Measurements from ENCODE around the gene TP53TG3E. TPM values are rescaled to one million over a fixed set of nuclear protein-coding genes. Genes with fewer than 3 reads are reported as not detected.
"Not testable (repeated sequence)": the region's sequence is repeated elsewhere in the genome, so short reads cannot be mapped to it uniquely, and the experiment has no call there.

Gene TP53TG3E
- total RNA-seq, result not detected

GRCh38 chr16:33304006-33304405 is at the start of gene TP53TG3E:
TP53TG3E (plus strand) TSS chr16:33304306; CDS start chr16:33304374, 68 bp downstream.
- not testable (repeated sequence) for ATAC-seq; H3K36me3 Mint-ChIP-seq; H3K9me3 Mint-ChIP-seq; DNase-seq (ENCODE audit: low spot score in 2 of 2); H3K27ac Mint-ChIP-seq

- peak; percentile 47 to 83 for DNase-seq (ENCODE audit: low spot score in 2 of 2)
- ATAC-seq, H3K36me3 Mint-ChIP-seq, H3K9me3 Mint-ChIP-seq, H3K27ac Mint-ChIP-seq: not testable (repeated sequence)
Measured at GRCh38 chr16:33336226-33337012, 32.3 kb downstream of the TP53TG3E start.

DNA sequence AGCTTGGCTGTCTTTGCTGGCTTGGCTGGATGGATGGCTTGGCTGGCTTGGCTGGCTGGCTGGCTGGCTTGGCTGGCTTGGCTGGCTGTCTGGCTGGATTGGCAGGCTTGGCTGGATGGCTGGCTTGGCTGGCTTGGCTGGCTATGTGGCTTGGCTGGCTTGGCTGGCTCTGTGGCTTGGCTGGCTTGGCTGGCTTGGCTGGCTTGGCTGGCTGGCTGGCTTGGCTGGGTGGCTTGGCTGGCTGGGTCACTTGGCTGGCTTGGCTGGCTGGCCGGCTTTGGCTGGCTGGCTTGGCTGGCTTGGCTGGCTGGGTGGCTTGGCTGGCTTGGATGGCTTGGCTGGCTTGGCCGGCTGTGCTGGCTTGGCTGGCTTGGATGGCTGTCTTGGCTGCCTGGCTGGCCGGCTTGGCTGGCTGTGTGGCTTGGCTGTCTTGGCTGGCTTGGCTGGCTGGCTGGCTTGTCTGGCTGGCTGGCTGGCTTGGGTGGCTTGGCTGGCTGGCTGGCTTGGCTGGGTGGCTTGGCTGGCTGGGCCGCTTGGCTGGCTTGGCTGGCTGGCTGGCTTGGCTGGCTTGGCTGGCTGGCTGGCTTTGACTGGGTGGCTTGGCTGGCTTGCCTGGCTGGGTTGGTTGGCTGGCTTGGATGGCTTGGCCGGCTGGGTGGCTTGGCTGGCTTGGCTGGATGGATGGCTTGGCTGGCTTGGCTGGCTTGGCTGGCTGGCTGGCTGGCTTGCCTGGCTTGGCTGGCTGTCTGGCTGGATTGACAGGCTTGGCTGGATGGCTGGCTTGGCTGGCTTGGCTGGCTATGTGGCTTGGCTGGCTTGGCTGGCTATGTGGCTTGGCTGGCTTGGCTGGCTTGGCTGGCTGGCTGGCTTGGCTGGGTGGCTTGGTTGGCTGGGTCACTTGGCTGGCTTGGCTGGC is 33.8 kb downstream of the TP53TG3E start:
- H3K36me3 Mint-ChIP-seq, ATAC-seq: not testable (repeated sequence)
- DNase-seq (ENCODE audit: low spot score in 2 of 2), result peak; percentile 34 to 83

GRCh38 chr16:33338543-33338951 is 34.4 kb downstream of the TP53TG3E start:
- peak; percentile 13 to 75 for DNase-seq (ENCODE audit: low spot score in 2 of 2)
- ATAC-seq, H3K36me3 Mint-ChIP-seq, H3K9me3 Mint-ChIP-seq, H3K27ac Mint-ChIP-seq: not testable (repeated sequence)

More for the DNA sequence above, 33.8 kb downstream of the TP53TG3E start:
- not testable (repeated sequence) for H3K9me3 Mint-ChIP-seq, H3K27ac Mint-ChIP-seq

- not testable (repeated sequence) for ATAC-seq, H3K9me3 Mint-ChIP-seq, H3K27ac Mint-ChIP-seq, H3K36me3 Mint-ChIP-seq
- DNase-seq (ENCODE audit: low spot score in 2 of 2), result peak; percentile 36 to 85
Measured at GRCh38 chr16:33339093-33340061, 35.3 kb downstream of the TP53TG3E start.

Other genes starting within 250 kb of the TP53TG3E start
- gene TP53TG3C, start 110.1 kb upstream of the TP53TG3E start, total RNA-seq, result not detected
- gene TP53TG3B, start 56.5 kb downstream of the TP53TG3E start, total RNA-seq, result not detected
- gene TP53TG3F, start 155.3 kb downstream of the TP53TG3E start, total RNA-seq, result not detected

Measured in activated naive CD4-positive, alpha-beta T cell treated with anti-CD3 and anti-CD28 coated beads, Interleukin-2, amount 50 U/mL, for 72 hours (primary cell).